GM12872 (cell line): Measurements from ENCODE around the gene DSE.

Source experiments
- CTCF ChIP-seq: IDR thresholded peaks from 3 replicates; pipeline ENCODE4 v1.5.1; 2011; ENCODE audit warnings: low read depth, mild to moderate bottlenecking, low read length, moderate library complexity; ENCODE audit not compliant: insufficient read depth

Gene DSE

GRCh38 chr6:116390581-116390980, 19.8 kb downstream of the DSE start:
- TF ChIP-seq CTCF = no peak

GRCh38 chr6:116392132-116393013, 21.6 kb downstream of the DSE start:
- TF ChIP-seq CTCF = no peak

- TF ChIP-seq CTCF = peak; percentile 43; the same call in 2 of the 3 replicates
These were observed 22.7 kb downstream of the DSE start for GRCh38 chr6:116393430-116393829.

GRCh38 chr6:116395647-116396046, 24.9 kb downstream of the DSE start:
- no peak for TF ChIP-seq CTCF

- TF ChIP-seq CTCF = no peak
These were observed 25.7 kb downstream of the DSE start for GRCh38 chr6:116396441-116396840.

- no peak for TF ChIP-seq CTCF
These were observed 27.2 kb downstream of the DSE start for GRCh38 chr6:116397914-116398313.

- no peak for TF ChIP-seq CTCF
These were observed 27.7 kb downstream of the DSE start for GRCh38 chr6:116398316-116399010.
